ENCODE measurements around the gene ARFGAP3.

ARFGAP3 gene

GRCh38 chr22:42836026-42836425, 21.0 kb downstream of the ARFGAP3 start (continued):
- TF ChIP-seq, protein P1, sequence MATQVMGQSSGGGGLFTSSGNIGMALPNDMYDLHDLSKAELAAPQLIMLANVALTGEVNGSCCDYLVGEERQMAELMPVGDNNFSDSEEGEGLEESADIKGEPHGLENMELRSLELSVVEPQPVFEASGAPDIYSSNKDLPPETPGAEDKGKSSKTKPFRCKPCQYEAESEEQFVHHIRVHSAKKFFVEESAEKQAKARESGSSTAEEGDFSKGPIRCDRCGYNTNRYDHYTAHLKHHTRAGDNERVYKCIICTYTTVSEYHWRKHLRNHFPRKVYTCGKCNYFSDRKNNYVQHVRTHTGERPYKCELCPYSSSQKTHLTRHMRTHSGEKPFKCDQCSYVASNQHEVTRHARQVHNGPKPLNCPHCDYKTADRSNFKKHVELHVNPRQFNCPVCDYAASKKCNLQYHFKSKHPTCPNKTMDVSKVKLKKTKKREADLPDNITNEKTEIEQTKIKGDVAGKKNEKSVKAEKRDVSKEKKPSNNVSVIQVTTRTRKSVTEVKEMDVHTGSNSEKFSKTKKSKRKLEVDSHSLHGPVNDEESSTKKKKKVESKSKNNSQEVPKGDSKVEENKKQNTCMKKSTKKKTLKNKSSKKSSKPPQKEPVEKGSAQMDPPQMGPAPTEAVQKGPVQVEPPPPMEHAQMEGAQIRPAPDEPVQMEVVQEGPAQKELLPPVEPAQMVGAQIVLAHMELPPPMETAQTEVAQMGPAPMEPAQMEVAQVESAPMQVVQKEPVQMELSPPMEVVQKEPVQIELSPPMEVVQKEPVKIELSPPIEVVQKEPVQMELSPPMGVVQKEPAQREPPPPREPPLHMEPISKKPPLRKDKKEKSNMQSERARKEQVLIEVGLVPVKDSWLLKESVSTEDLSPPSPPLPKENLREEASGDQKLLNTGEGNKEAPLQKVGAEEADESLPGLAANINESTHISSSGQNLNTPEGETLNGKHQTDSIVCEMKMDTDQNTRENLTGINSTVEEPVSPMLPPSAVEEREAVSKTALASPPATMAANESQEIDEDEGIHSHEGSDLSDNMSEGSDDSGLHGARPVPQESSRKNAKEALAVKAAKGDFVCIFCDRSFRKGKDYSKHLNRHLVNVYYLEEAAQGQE (tag by site-specific recombination; IDR thresholded peaks at IDR 0.05), result no peak
- TF ChIP-seq ZNF664 (tag by site-specific recombination; IDR thresholded peaks at IDR 0.05) (no peak), ZBTB44 (tag by site-specific recombination; IDR thresholded peaks at IDR 0.05) (no peak)

GRCh38 chr22:42834177-42834949, 22.7 kb downstream of the ARFGAP3 start:
- ChIA-PET CTCF (interaction anchor here (0.5 to 1.8 kb wide), 5 partner anchors 10 to 405 kb away, joined by 3 to 5 read pairs (median 4); no protein-coding TSS in a partner anchor), POLR2A (no interaction called here)
- Histone ChIP-seq H3K36me3 (ENCODE audit: control insufficient read depth in 2 of 2, insufficient read depth in 1 of 2, low read length in 2 of 2) (peaks cover 45 to 83% of the 10 kb centered on the region in 2 experiments), H3K4me1 (ENCODE audit: control insufficient read depth, insufficient read depth, low read length) (no peaks in the 10 kb centered on the region), H3K27ac (ENCODE audit: extremely low read depth, low read depth, low read length) (no peak overlapping the region), H3K4me3 (ENCODE audit: low read depth, low read length) (no peak overlapping the region), H3K9me3 (ENCODE audit: control insufficient read depth, insufficient read depth, low read depth, low read length) (no peaks in the 10 kb centered on the region)
- TF ChIP-seq ZNF292 (tag by site-specific recombination; IDR thresholded peaks at IDR 0.05; ENCODE audit: borderline replicate concordance, low read depth) (no peak), SALL2 (tag by site-specific recombination; IDR thresholded peaks at IDR 0.05; ENCODE audit: borderline replicate concordance) (no peak), ZNF600 (tag by site-specific recombination; IDR thresholded peaks at IDR 0.05) (no peak), TRIM28 (IDR thresholded peaks at IDR 0.05; ENCODE audit: borderline replicate concordance, low read length) (no peak), ZNF843 (tag by site-specific recombination; IDR thresholded peaks at IDR 0.05) (no peak), ZNF664 (tag by site-specific recombination; IDR thresholded peaks at IDR 0.05) (no peak), ZNF521 (tag by site-specific recombination; IDR thresholded peaks at IDR 0.05) (no peak), ZNF660 (tag by site-specific recombination; IDR thresholded peaks at IDR 0.05) (no peak), ZNF626 (tag by site-specific recombination; IDR thresholded peaks at IDR 0.05) (no peak), ZSCAN16 (tag by site-specific recombination; IDR thresholded peaks at IDR 0.05) (no peak), ZNF624 (tag by site-specific recombination; IDR thresholded peaks at IDR 0.05) (no peak), ZXDB (tag by site-specific recombination; IDR thresholded peaks at IDR 0.05) (no peak), ZNF623 (tag by site-specific recombination; IDR thresholded peaks at IDR 0.05) (no peak)
- TF ChIP-seq, protein P2, sequence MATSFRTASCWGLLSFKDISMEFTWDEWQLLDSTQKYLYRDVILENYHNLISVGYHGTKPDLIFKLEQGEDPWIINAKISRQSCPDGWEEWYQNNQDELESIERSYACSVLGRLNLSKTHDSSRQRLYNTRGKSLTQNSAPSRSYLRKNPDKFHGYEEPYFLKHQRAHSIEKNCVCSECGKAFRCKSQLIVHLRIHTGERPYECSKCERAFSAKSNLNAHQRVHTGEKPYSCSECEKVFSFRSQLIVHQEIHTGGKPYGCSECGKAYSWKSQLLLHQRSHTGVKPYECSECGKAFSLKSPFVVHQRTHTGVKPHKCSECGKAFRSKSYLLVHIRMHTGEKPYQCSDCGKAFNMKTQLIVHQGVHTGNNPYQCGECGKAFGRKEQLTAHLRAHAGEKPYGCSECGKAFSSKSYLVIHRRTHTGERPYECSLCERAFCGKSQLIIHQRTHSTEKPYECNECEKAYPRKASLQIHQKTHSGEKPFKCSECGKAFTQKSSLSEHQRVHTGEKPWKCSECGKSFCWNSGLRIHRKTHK (tag by site-specific recombination; IDR thresholded peaks at IDR 0.05), result no peak
- TF ChIP-seq, protein P3, sequence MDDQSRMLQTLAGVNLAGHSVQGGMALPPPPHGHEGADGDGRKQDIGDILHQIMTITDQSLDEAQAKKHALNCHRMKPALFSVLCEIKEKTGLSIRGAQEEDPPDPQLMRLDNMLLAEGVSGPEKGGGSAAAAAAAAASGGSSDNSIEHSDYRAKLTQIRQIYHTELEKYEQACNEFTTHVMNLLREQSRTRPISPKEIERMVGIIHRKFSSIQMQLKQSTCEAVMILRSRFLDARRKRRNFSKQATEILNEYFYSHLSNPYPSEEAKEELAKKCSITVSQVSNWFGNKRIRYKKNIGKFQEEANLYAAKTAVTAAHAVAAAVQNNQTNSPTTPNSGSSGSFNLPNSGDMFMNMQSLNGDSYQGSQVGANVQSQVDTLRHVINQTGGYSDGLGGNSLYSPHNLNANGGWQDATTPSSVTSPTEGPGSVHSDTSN (CRISPR knock-in tag; IDR thresholded peaks at IDR 0.05), result no peak
- TF ChIP-seq, protein P4, sequence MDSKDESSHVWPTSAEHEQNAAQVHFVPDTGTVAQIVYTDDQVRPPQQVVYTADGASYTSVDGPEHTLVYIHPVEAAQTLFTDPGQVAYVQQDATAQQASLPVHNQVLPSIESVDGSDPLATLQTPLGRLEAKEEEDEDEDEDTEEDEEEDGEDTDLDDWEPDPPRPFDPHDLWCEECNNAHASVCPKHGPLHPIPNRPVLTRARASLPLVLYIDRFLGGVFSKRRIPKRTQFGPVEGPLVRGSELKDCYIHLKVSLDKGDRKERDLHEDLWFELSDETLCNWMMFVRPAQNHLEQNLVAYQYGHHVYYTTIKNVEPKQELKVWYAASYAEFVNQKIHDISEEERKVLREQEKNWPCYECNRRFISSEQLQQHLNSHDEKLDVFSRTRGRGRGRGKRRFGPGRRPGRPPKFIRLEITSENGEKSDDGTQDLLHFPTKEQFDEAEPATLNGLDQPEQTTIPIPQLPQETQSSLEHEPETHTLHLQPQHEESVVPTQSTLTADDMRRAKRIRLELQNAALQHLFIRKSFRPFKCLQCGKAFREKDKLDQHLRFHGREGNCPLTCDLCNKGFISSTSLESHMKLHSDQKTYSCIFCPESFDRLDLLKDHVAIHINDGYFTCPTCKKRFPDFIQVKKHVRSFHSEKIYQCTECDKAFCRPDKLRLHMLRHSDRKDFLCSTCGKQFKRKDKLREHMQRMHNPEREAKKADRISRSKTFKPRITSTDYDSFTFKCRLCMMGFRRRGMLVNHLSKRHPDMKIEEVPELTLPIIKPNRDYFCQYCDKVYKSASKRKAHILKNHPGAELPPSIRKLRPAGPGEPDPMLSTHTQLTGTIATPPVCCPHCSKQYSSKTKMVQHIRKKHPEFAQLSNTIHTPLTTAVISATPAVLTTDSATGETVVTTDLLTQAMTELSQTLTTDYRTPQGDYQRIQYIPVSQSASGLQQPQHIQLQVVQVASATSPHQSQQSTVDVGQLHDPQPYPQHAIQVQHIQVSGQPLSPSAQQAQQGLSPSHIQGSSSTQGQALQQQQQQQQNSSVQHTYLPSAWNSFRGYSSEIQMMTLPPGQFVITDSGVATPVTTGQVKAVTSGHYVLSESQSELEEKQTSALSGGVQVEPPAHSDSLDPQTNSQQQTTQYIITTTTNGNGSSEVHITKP (tag by site-specific recombination; IDR thresholded peaks at IDR 0.05), result no peak
- TF ChIP-seq, protein P5, sequence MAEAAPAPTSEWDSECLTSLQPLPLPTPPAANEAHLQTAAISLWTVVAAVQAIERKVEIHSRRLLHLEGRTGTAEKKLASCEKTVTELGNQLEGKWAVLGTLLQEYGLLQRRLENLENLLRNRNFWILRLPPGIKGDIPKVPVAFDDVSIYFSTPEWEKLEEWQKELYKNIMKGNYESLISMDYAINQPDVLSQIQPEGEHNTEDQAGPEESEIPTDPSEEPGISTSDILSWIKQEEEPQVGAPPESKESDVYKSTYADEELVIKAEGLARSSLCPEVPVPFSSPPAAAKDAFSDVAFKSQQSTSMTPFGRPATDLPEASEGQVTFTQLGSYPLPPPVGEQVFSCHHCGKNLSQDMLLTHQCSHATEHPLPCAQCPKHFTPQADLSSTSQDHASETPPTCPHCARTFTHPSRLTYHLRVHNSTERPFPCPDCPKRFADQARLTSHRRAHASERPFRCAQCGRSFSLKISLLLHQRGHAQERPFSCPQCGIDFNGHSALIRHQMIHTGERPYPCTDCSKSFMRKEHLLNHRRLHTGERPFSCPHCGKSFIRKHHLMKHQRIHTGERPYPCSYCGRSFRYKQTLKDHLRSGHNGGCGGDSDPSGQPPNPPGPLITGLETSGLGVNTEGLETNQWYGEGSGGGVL (tag by site-specific recombination; IDR thresholded peaks at IDR 0.05), result no peak
